Sigmoid colon (tissue), 7 donors: ENCODE results near the gene EML6. TPM values are rescaled to one million over a fixed set of nuclear protein-coding genes. Genes with fewer than 3 reads are reported as not detected.

Experiments
- DNase-seq: peaks from one replicate; pipeline ENCODE4 v3.0.0-alpha.2; 2019
- H3K27ac ChIP-seq, 4 donors: fragments of 200-600 bp; sonication (generic); one replicate each; pipeline ENCODE4 v1.5.1; 2016 to 2019; ENCODE audit warnings: mild to moderate bottlenecking in 1 of 4
- H3K27me3 ChIP-seq, 3 donors: fragments of 200-600 bp; sonication (generic); one replicate each; pipeline ENCODE4 v1.5.1; 2019; ENCODE audit warnings: mild to moderate bottlenecking in 1 of 3
- H3K36me3 ChIP-seq, 4 donors: fragments of 200-600 bp; sonication (generic); one replicate each; pipeline ENCODE4 v1.5.1; 2016 to 2019
- H3K4me1 ChIP-seq, 4 donors: fragments of 200-600 bp; sonication (generic); one replicate each; pipeline ENCODE4 v1.5.1; 2017 to 2019
- H3K4me3 ChIP-seq, 4 donors: fragments of 200-600 bp; sonication (generic); one replicate each; pipeline ENCODE4 v1.5.1; 2017 to 2019; ENCODE audit warnings: mild to moderate bottlenecking in 2 of 4, moderate library complexity in 1 of 4
- H3K9me3 ChIP-seq, 4 donors: fragments of 200-600 bp in 3 of 4; sonication (generic) in 3 of 4; one replicate each; pipeline versions ENCODE4 v1.5.1 to v1.6.1; 2013 to 2019
- CTCF ChIP-seq, 4 experiments: fragments of 450-650 bp in 3 of 4; fragments of 200-600 bp in 1 of 4; IDR thresholded peaks; one replicate each; pipeline ENCODE4 v1.5.1; 2016 to 2019; ENCODE audit warnings: antibody characterized with exemption in 4 of 4, mild to moderate bottlenecking in 3 of 4, moderate library complexity in 2 of 4
- EP300 ChIP-seq, 4 donors: sonication (generic); formaldehyde crosslinking; IDR thresholded peaks; one replicate each; pipeline ENCODE4 v1.6.1; 2017; ENCODE audit warnings: antibody characterized with exemption in 4 of 4
- POLR2A ChIP-seq, 2 donors: fragments of 450-650 bp; IDR thresholded peaks; one replicate each; pipeline ENCODE4 v1.6.1; 2016; ENCODE audit warnings: antibody characterized with exemption in 2 of 2, mild to moderate bottlenecking in 2 of 2, moderate library complexity in 2 of 2
- POLR2AphosphoS5 ChIP-seq, 4 donors: sonication (generic); formaldehyde crosslinking; IDR thresholded peaks; one replicate each; pipeline ENCODE4 v1.6.1; 2017; ENCODE audit warnings: antibody characterized with exemption in 4 of 4
- WGBS, 2 donors: extraction: QIAGEN DNeasy Blood & Tissue Kit; methylation state at CpG; one replicate each; pipeline ENCODE4 v1.1.7; 2013; 5-methylcytosine and 5-hydroxymethylcytosine counted together
- intact Hi-C: fragments of 100-400 bp; cut with DNase I; formaldehyde crosslinking; loops from one replicate; pipeline ENCODE4 v1.15.1; 2023
- polyA plus RNA-seq, 3 donors: library from polyadenylated mRNA; stranded (reverse); fragments of 200-250 nt; gene quantifications; one replicate each; pipeline ENCODE4 v1.2.3, GENCODE V29; 2013
- total RNA-seq, 4 donors: library from RNA; depleted of rRNA; stranded (reverse); fragments of >200 nt; gene quantifications; one replicate each; pipeline ENCODE4 v1.1.0, GENCODE V29; 2016
- donor health status: healthy with polysubstance abuse.
- donor health status: Bipolar disorder and iron deficiency.
- donor health status: healthy.

EML6 gene
- total and polyA plus RNA-seq, 7 donors = 0.46 to 2.2 (median 1.2) TPM

- no peaks in the 10 kb centered on the region for H3K36me3 ChIP-seq
- intact Hi-C loops = no loop called here
- H3K4me3 ChIP-seq = no peak overlapping the region
- TF ChIP-seq POLR2A (IDR thresholded peaks at IDR 0.05) (no peak), EP300 (IDR thresholded peaks at IDR 0.05) (no peak), POLR2AphosphoS5 (IDR thresholded peaks at IDR 0.05) (no peak), CTCF (IDR thresholded peaks at IDR 0.05) (no peak)
- no peak overlapping the region for H3K27ac ChIP-seq
- H3K4me1 ChIP-seq = no peaks in the 10 kb centered on the region
- no peaks in the 10 kb centered on the region for H3K27me3 ChIP-seq
- 96 to 97% methylated on average over 8 of the region's 8 CpGs for WGBS, 2 donors
- DNase-seq = no peak
- no peaks in the 10 kb centered on the region for H3K9me3 ChIP-seq
Measured at GRCh38 chr2:54850171-54851122, 127.0 kb downstream of the EML6 start.

GRCh38 chr2:54853616-54854310, 130.3 kb downstream of the EML6 start:
- Histone ChIP-seq H3K4me3 (no peak overlapping the region), H3K27me3 (no peaks in the 10 kb centered on the region), H3K9me3 (no peaks in the 10 kb centered on the region), H3K36me3 (no peaks in the 10 kb centered on the region), H3K4me1 (no peaks in the 10 kb centered on the region), H3K27ac (no peak overlapping the region)
- WGBS, 2 donors = 82 to 83% methylated on average over 5 of the region's 5 CpGs
- intact Hi-C loops = no loop called here
- TF ChIP-seq POLR2AphosphoS5 (IDR thresholded peaks at IDR 0.05) (no peak), EP300 (IDR thresholded peaks at IDR 0.05) (no peak), POLR2A (IDR thresholded peaks at IDR 0.05) (no peak), CTCF (IDR thresholded peaks at IDR 0.05) (no peak)
- DNase-seq = no peak

GRCh38 chr2:54855434-54855833, 132.0 kb downstream of the EML6 start:
- DNase-seq = no peak
- 91 to 93% methylated on average over 2 of the region's 2 CpGs for WGBS, 2 donors
- intact Hi-C loops = no loop called here
- Histone ChIP-seq H3K27ac (no peak overlapping the region), H3K4me3 (no peak overlapping the region), H3K27me3 (no peaks in the 10 kb centered on the region), H3K4me1 (no peaks in the 10 kb centered on the region), H3K9me3 (no peaks in the 10 kb centered on the region), H3K36me3 (no peaks in the 10 kb centered on the region)
- TF ChIP-seq POLR2AphosphoS5 (IDR thresholded peaks at IDR 0.05) = no peak
- TF ChIP-seq EP300 (IDR thresholded peaks at IDR 0.05) = no peak
- no peak for TF ChIP-seq CTCF (IDR thresholded peaks at IDR 0.05)
- TF ChIP-seq POLR2A (IDR thresholded peaks at IDR 0.05) = no peak

- intact Hi-C loops = no loop called here
- H3K27me3 ChIP-seq = no peaks in the 10 kb centered on the region
- H3K27ac ChIP-seq = no peak overlapping the region
- 81 to 89% methylated on average over 3 of the region's 3 CpGs for WGBS, 2 donors
- no peak for DNase-seq
- TF ChIP-seq POLR2AphosphoS5 (IDR thresholded peaks at IDR 0.05) (no peak), CTCF (IDR thresholded peaks at IDR 0.05) (no peak), POLR2A (IDR thresholded peaks at IDR 0.05) (no peak), EP300 (IDR thresholded peaks at IDR 0.05) (no peak)
- H3K4me1 ChIP-seq = no peaks in the 10 kb centered on the region
- H3K36me3 ChIP-seq = no peaks in the 10 kb centered on the region
- H3K4me3 ChIP-seq = no peak overlapping the region
- H3K9me3 ChIP-seq = peaks cover 0 to 2% (median 0%) of the 10 kb centered on the region in 4 donors
Measured at GRCh38 chr2:54858021-54858681, 134.7 kb downstream of the EML6 start.
